Loucy (cell line): Measurements from ENCODE around the gene IZUMO3.

Experiments used
- EZH2phosphoT487 ChIP-seq: fragments of 200-600 bp; IDR thresholded peaks from 2 replicates; pipeline ENCODE4 v1.6.1; 2018; ENCODE audit warnings: antibody characterized with exemption, mild to moderate bottlenecking, moderate library complexity, borderline replicate concordance
- TF ChIP-seq, protein P1 (sequence below): fragments of 200-600 bp; sonication (generic); conservative IDR thresholded peaks from 2 replicates; pipeline ENCODE4 v1.5.1; 2014; ENCODE audit warnings: mild to moderate bottlenecking, antibody characterized with exemption, low read length

GRCh38 chr9:24545847-24546522 is at the start of gene IZUMO3:
- TF ChIP-seq, protein P1, sequence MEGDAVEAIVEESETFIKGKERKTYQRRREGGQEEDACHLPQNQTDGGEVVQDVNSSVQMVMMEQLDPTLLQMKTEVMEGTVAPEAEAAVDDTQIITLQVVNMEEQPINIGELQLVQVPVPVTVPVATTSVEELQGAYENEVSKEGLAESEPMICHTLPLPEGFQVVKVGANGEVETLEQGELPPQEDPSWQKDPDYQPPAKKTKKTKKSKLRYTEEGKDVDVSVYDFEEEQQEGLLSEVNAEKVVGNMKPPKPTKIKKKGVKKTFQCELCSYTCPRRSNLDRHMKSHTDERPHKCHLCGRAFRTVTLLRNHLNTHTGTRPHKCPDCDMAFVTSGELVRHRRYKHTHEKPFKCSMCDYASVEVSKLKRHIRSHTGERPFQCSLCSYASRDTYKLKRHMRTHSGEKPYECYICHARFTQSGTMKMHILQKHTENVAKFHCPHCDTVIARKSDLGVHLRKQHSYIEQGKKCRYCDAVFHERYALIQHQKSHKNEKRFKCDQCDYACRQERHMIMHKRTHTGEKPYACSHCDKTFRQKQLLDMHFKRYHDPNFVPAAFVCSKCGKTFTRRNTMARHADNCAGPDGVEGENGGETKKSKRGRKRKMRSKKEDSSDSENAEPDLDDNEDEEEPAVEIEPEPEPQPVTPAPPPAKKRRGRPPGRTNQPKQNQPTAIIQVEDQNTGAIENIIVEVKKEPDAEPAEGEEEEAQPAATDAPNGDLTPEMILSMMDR: no peak
- no peak for TF ChIP-seq EZH2phosphoT487
